T-helper 2 cell treated with Interferon-gamma antibody and Interleukin-4, amounts not matched to agents 100 ng/mL and 5 ng/mL, for 36 hours (primary cell): Measurements from ENCODE around the gene HIVEP1. TPM values are rescaled to one million over a fixed set of nuclear protein-coding genes. Genes with fewer than 3 reads are reported as not detected.
"Not testable (repeated sequence)": the region's sequence is repeated elsewhere in the genome, so short reads cannot be mapped to it uniquely, and the experiment has no call there.

ENCODE experiments used
- intact Hi-C: fragments of 100-400 bp; cut with micrococcal nuclease; formaldehyde crosslinking; loops from one replicate; pipeline ENCODE4 v1.15.1; 2023
- total RNA-seq: library from RNA; stranded (reverse); gene quantifications from 2 replicates; pipeline ENCODE4 v1.2.3, GENCODE V29; 2022

HIVEP1 gene
- total RNA-seq, 1 donor from 2014 or later = 18.1 TPM

GRCh38 chr6:12077021-12077710 lies 65.1 kb downstream of the HIVEP1 start:
- intact Hi-C loops = loop anchor here (5.0 kb wide), 1 partner anchor 155 kb away; no protein-coding TSS in a partner anchor

GRCh38 chr6:12078014-12078413 lies 65.9 kb downstream of the HIVEP1 start:
- intact Hi-C loops = loop anchor here (5.0 kb wide), 1 partner anchor 154 kb away; no protein-coding TSS in a partner anchor

- intact Hi-C loops = no loop called here
Observed at GRCh38 chr6:12081771-12082170, 69.7 kb downstream of the HIVEP1 start.

GRCh38 chr6:12082368-12082767 lies 70.3 kb downstream of the HIVEP1 start:
- intact Hi-C loops = no loop called here

- intact Hi-C loops = no loop called here
Observed at GRCh38 chr6:12083302-12083701, 71.2 kb downstream of the HIVEP1 start.

- intact Hi-C loops = no loop called here
Observed at GRCh38 chr6:12083763-12084162, 71.7 kb downstream of the HIVEP1 start.

GRCh38 chr6:12084681-12085080 lies 72.6 kb downstream of the HIVEP1 start:
- intact Hi-C loops = no loop called here

- intact Hi-C loops = no loop called here
Observed at GRCh38 chr6:12088531-12088930, 76.4 kb downstream of the HIVEP1 start.

GRCh38 chr6:12090714-12091113 lies 78.6 kb downstream of the HIVEP1 start:
- intact Hi-C loops = no loop called here

- intact Hi-C loops = no loop called here
Observed at GRCh38 chr6:12092762-12093161, 80.7 kb downstream of the HIVEP1 start.

GRCh38 chr6:12094689-12095088 lies 82.6 kb downstream of the HIVEP1 start:
- intact Hi-C loops = no loop called here

- intact Hi-C loops = no loop called here
Observed at GRCh38 chr6:12096342-12096741, 84.2 kb downstream of the HIVEP1 start.

GRCh38 chr6:12097791-12098190 lies 85.7 kb downstream of the HIVEP1 start:
- intact Hi-C loops = no loop called here

- intact Hi-C loops = no loop called here
Observed at GRCh38 chr6:12099623-12100338, 87.7 kb downstream of the HIVEP1 start.

GRCh38 chr6:12101048-12101447 lies 88.9 kb downstream of the HIVEP1 start:
- intact Hi-C loops = no loop called here

GRCh38 chr6:12101653-12102312 lies 89.7 kb downstream of the HIVEP1 start:
- intact Hi-C loops = no loop called here

- intact Hi-C loops = no loop called here
Observed at GRCh38 chr6:12102350-12102749, 90.2 kb downstream of the HIVEP1 start.

- intact Hi-C loops = no loop called here
Observed at GRCh38 chr6:12103158-12103557, 91.0 kb downstream of the HIVEP1 start.

- intact Hi-C loops = no loop called here
Observed at GRCh38 chr6:12105271-12105670, 93.2 kb downstream of the HIVEP1 start.

- intact Hi-C loops = not testable (repeated sequence)
Observed at GRCh38 chr6:12108376-12108775, 96.3 kb downstream of the HIVEP1 start.

- intact Hi-C loops = loop anchor here (1.0 kb wide), 1 partner anchor 9 kb away; no protein-coding TSS in a partner anchor
Observed at GRCh38 chr6:12110523-12111362, 98.6 kb downstream of the HIVEP1 start.
